Measurements from ENCODE around the gene EYA3.

DNA sequence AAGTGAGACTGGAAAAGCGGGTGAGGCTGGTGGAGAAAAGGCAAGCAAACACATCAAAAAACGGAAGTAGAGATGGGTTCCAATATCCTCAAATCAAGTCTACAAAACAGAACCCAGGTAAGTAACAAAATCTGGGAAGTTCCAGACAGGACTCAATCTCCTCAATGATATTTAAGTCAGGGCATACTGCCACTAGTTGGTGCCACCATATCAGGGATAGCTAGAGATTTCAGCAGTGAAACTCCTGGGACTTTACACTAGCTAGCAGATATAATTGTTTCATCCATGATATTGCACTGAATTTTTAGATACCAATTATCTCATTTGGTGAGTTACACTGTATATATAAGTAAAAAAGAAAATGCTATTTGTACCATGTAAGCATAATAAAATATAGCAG, 52.0 kb downstream of the EYA3 start:
- TF ChIP-seq FOXJ3 (CRISPR knock-in tag; IDR thresholded peaks at IDR 0.05; ENCODE audit: borderline replicate concordance) (no peak), ATF3 (CRISPR knock-in tag; conservative IDR thresholded peaks at IDR 0.05) (no peak), CTCF (IDR thresholded peaks at IDR 0.05) (no peak), NR1H2 (CRISPR knock-in tag; IDR thresholded peaks at IDR 0.05) (no peak), NFYB (CRISPR knock-in tag; conservative IDR thresholded peaks at IDR 0.05; ENCODE audit: low read depth) (no peak)

Measured in WTC11 (cell line).